ENCODE results near the gene REPIN1. TPM values are rescaled to one million over a fixed set of nuclear protein-coding genes. Genes with fewer than 3 reads are reported as not detected.

The REPIN1 gene
- total RNA-seq, 3 donors from 2014 or later (not counting 1 experiment from before 2014, with no cell fraction given) = 58.9 to 79.4 (median 76.5) TPM

DNA sequence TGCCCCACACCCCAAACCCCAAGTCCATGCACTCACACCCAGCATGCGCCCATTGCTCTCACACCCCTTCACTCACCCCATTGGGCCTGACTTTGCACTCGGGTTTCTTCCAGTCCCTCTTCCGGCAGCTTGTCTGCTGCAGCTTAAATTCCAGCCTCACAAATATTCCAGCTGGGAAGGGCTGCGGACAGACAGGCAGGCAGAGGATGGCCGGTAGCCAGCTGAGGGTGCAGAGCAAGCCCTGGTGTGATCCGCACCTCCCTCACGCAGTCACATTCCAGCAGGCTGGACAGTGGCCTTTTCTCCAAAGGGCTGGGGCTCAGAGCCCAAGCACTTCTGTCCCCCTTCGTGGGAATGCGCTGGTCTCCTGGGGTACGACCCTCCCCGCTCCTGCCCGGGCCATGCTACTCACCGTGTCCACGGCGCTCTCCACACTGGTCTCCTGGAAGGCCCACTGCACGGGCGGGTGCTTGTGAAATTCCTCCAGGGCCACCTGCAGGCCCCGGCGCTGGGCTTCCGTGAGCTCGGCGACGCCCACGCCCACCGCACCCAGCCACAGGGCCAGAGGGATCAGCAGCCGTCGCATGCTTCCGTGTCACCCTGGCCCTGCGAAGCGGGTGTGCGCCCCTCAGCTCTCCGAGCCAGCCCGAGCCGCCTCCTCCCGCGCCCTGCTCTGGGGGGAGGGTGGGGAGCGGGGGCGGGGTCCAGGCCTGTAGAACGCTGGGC, 28.4 kb upstream of the REPIN1 start:
- intact Hi-C loops (cut with micrococcal nuclease) = no loop called here
- Histone ChIP-seq H3K9me3 (ENCODE audit: control insufficient read depth, insufficient read depth, low read length) (peaks cover 4% of the 10 kb centered on the region), H3K27me3 (ENCODE audit: control insufficient read depth, insufficient read depth, low read length) (peaks cover 20% of the 10 kb centered on the region), H3K4me3 (ENCODE audit: low read length) (no peak overlapping the region), H3K27ac (ENCODE audit: low read length) (no peak overlapping the region), H3K36me3 (ENCODE audit: control insufficient read depth, insufficient read depth, low read length) (peaks cover 6% of the 10 kb centered on the region), H3K4me1 (ENCODE audit: control insufficient read depth, insufficient read depth, low read length) (peaks cover 12% of the 10 kb centered on the region)
- 48% methylated on average over 39 of the region's 39 CpGs for WGBS (ENCODE audit: insufficient coverage)
- DNase-seq = peak in 1 of 2 donors; percentile 20
- Mint-ChIP-seq H3K4me1 (peaks cover 0 to 11% of the 10 kb centered on the region in 2 donors), H3K36me3 (no peaks in the 10 kb centered on the region), H3K27ac (no peak overlapping the region), H3K4me3 (no peak overlapping the region), H3K9me3 (no peaks in the 10 kb centered on the region), H3K27me3 (ENCODE audit: low read depth in 2 of 2) (peaks cover 24 to 32% of the 10 kb centered on the region in 2 donors)
- peak in 1 of 3 donors; percentile 36 for ATAC-seq
- no peak for TF ChIP-seq CTCF (IDR thresholded peaks at IDR 0.05)

- 19% methylated on average over 29 of the region's 29 CpGs for WGBS (ENCODE audit: insufficient coverage)
- intact Hi-C loops (cut with micrococcal nuclease) = no loop called here
- Mint-ChIP-seq H3K4me1 (peaks cover 0 to 11% of the 10 kb centered on the region in 2 donors), H3K9me3 (no peaks in the 10 kb centered on the region), H3K4me3 (no peak overlapping the region), H3K27ac (no peak overlapping the region), H3K27me3 (ENCODE audit: low read depth in 2 of 2) (peaks cover 25 to 32% of the 10 kb centered on the region in 2 donors), H3K36me3 (no peaks in the 10 kb centered on the region)
- Histone ChIP-seq H3K36me3 (ENCODE audit: control insufficient read depth, insufficient read depth, low read length) (peaks cover 6% of the 10 kb centered on the region), H3K4me1 (ENCODE audit: control insufficient read depth, insufficient read depth, low read length) (peaks cover 12% of the 10 kb centered on the region), H3K27me3 (ENCODE audit: control insufficient read depth, insufficient read depth, low read length) (peaks cover 20% of the 10 kb centered on the region), H3K4me3 (ENCODE audit: low read length) (no peak overlapping the region), H3K27ac (ENCODE audit: low read length) (no peak overlapping the region), H3K9me3 (ENCODE audit: control insufficient read depth, insufficient read depth, low read length) (peaks cover 4% of the 10 kb centered on the region)
- TF ChIP-seq CTCF (IDR thresholded peaks at IDR 0.05) = no peak
- no peak for ATAC-seq
- DNase-seq = no peak
Measured at GRCh38 chr7:150340875-150341262, 27.8 kb upstream of the REPIN1 start.

GRCh38 chr7:150341263-150342120, 27.1 kb upstream of the REPIN1 start, which contains the start of gene RARRES2:
TSS of gene RARRES2 (minus strand) at chr7:150341629. CDS start at chr7:150340609, 1,020 bp downstream.
- TF ChIP-seq CTCF (IDR thresholded peaks at IDR 0.05) = no peak
- Mint-ChIP-seq H3K27ac (no peak within 1 kb of the TSS), H3K4me3 (peak within 1 kb of the TSS; percentile 13), H3K9me3 (no peaks in the 10 kb centered on the region), H3K27me3 (ENCODE audit: low read depth in 2 of 2) (peaks cover 31 to 38% of the 10 kb centered on the region in 2 donors), H3K4me1 (peaks cover 0 to 11% of the 10 kb centered on the region in 2 donors), H3K36me3 (no peaks in the 10 kb centered on the region)
- intact Hi-C loops (cut with micrococcal nuclease) = no loop called here
- H3K36me3 ChIP-seq (ENCODE audit: control insufficient read depth, insufficient read depth, low read length) = peaks cover 6% of the 10 kb centered on the region
- H3K27ac ChIP-seq (ENCODE audit: low read length) = no peak within 1 kb of the TSS
- H3K4me3 ChIP-seq (ENCODE audit: low read length) = no peak within 1 kb of the TSS
- DNase-seq (no peak), ATAC-seq (no peak)
- 56% methylated on average over 48 of the region's 49 CpGs for WGBS (ENCODE audit: insufficient coverage)
- H3K9me3 ChIP-seq (ENCODE audit: control insufficient read depth, insufficient read depth, low read length) = peaks cover 4% of the 10 kb centered on the region
- peaks cover 20% of the 10 kb centered on the region for H3K27me3 ChIP-seq (ENCODE audit: control insufficient read depth, insufficient read depth, low read length)
- peaks cover 12% of the 10 kb centered on the region for H3K4me1 ChIP-seq (ENCODE audit: control insufficient read depth, insufficient read depth, low read length)

Measured in natural killer cell (primary cell).